WTC11 (cell line): ENCODE data around the gene SIRT2. TPM values are rescaled to one million over a fixed set of nuclear protein-coding genes. Genes with fewer than 3 reads are reported as not detected.

Experiments
- ATAC-seq: fragments of 200-7000 bp; cut with Tn5 transposase; 2 replicates; pipeline ENCODE4 v1.10.0; 2021; ENCODE audit warnings: mild to moderate bottlenecking, moderate library complexity
- CTCF ChIA-PET: fragments of 300-600 bp; sonication (Branson Sonifier 250); formaldehyde crosslinking; loops from one replicate; lab custom pipeline; 2021; ENCODE audit warnings: antibody characterized with exemption; lab: Charles Lee
- POLR2A ChIA-PET: fragments of 350-600 bp; sonication (Branson Sonifier 250); formaldehyde crosslinking; loops from one replicate; lab custom pipeline; 2021; ENCODE audit warnings: antibody characterized with exemption; lab: Charles Lee
- DNase-seq: peaks from one replicate; pipeline ENCODE4 v3.0.0; 2021; ENCODE audit warnings: low spot score
- H3K27ac Mint-ChIP-seq: 2 replicates; pipeline ENCODE4 v1.8.0; 2021; ENCODE audit warnings: mixed read lengths
- H3K27me3 Mint-ChIP-seq: 2 replicates; pipeline ENCODE4 v1.8.0; 2021; ENCODE audit warnings: low read depth, mild to moderate bottlenecking, moderate library complexity, mixed read lengths
- H3K36me3 Mint-ChIP-seq: 2 replicates; pipeline ENCODE4 v1.8.0; 2021; ENCODE audit warnings: mixed read lengths
- H3K4me1 Mint-ChIP-seq: 2 replicates; pipeline ENCODE4 v1.8.0; 2022; ENCODE audit warnings: mixed read lengths
- H3K4me3 Mint-ChIP-seq: 2 replicates; pipeline ENCODE4 v1.8.0; 2021; ENCODE audit warnings: mild to moderate bottlenecking, moderate library complexity, mixed read lengths
- H3K9me3 Mint-ChIP-seq: 2 replicates; pipeline ENCODE4 v1.8.0; 2021; ENCODE audit warnings: mixed read lengths
- AR ChIP-seq: fragments of 250-450 bp; sonication (Bioruptor Pico); IDR thresholded peaks from 2 replicates; pipeline ENCODE4 v1.9.0; 2021; ENCODE audit warnings: mild to moderate bottlenecking
- ARID4B ChIP-seq: sonication (generic); formaldehyde crosslinking; IDR thresholded peaks from 2 replicates; pipeline ENCODE4 v1.8.0; 2023; ENCODE audit warnings: missing genetic modification reagents, mild to moderate bottlenecking, borderline replicate concordance
- ATF1 ChIP-seq: sonication (generic); formaldehyde crosslinking; IDR thresholded peaks from 2 replicates; pipeline ENCODE4 v1.8.1; 2023; ENCODE audit warnings: mild to moderate bottlenecking, moderate library complexity, missing genetic modification reagents
- ATF2 ChIP-seq: sonication (generic); formaldehyde crosslinking; IDR thresholded peaks from 2 replicates; pipeline ENCODE4 v1.8.1; 2022; ENCODE audit warnings: low read depth, missing genetic modification reagents, borderline replicate concordance
- CDX4 ChIP-seq: fragments of 250-450 bp; sonication (Bioruptor Pico); IDR thresholded peaks from 2 replicates; pipeline ENCODE4 v1.9.0; 2021; ENCODE audit warnings: moderate library complexity, mild to moderate bottlenecking, inconsistent platforms, borderline replicate concordance
- E2F5 ChIP-seq: sonication (generic); formaldehyde crosslinking; IDR thresholded peaks from 2 replicates; pipeline ENCODE4 v1.8.1; 2022; ENCODE audit warnings: mild to moderate bottlenecking, moderate library complexity, missing genetic modification reagents
- ERG ChIP-seq: fragments of 250-450 bp; sonication (Bioruptor Pico); IDR thresholded peaks from 2 replicates; pipeline ENCODE4 v1.8.0; 2021; ENCODE audit warnings: mild to moderate bottlenecking
- GTF2I ChIP-seq: fragments of 250-450 bp; sonication (Bioruptor Pico); conservative IDR thresholded peaks from 2 replicates; pipeline ENCODE4 v1.4.0; 2021; ENCODE audit warnings: mild to moderate bottlenecking
- MYBL2 ChIP-seq: sonication (generic); formaldehyde crosslinking; IDR thresholded peaks from 2 replicates; pipeline ENCODE4 v1.8.1; 2023; ENCODE audit warnings: mild to moderate bottlenecking, moderate library complexity, missing genetic modification reagents
- NFE2L1 ChIP-seq: sonication (generic); formaldehyde crosslinking; IDR thresholded peaks from 2 replicates; pipeline ENCODE4 v1.8.1; 2023; ENCODE audit warnings: missing genetic modification reagents
- NFYB ChIP-seq: sonication (generic); formaldehyde crosslinking; conservative IDR thresholded peaks from 2 replicates; pipeline ENCODE4 v1.8.0; 2022; ENCODE audit warnings: low read depth, missing genetic modification reagents
- OVOL2 ChIP-seq: fragments of 250-450 bp; sonication (Bioruptor Pico); IDR thresholded peaks from 2 replicates; pipeline ENCODE4 v1.9.0; 2021; ENCODE audit warnings: mild to moderate bottlenecking, borderline replicate concordance
- PRRX2 ChIP-seq: fragments of 250-450 bp; sonication (Bioruptor Pico); IDR thresholded peaks from 2 replicates; pipeline ENCODE4 v1.8.0; 2021; ENCODE audit warnings: mild to moderate bottlenecking
- RELA ChIP-seq: sonication (generic); formaldehyde crosslinking; IDR thresholded peaks from 2 replicates; pipeline ENCODE4 v1.8.1; 2022; ENCODE audit warnings: missing genetic modification reagents, mild to moderate bottlenecking, borderline replicate concordance
- STAT6 ChIP-seq: sonication (generic); formaldehyde crosslinking; conservative IDR thresholded peaks from 2 replicates; pipeline ENCODE4 v1.8.1; 2023; ENCODE audit warnings: mild to moderate bottlenecking, low read depth, missing genetic modification reagents, moderate library complexity
- ZBTB21 ChIP-seq: sonication (generic); formaldehyde crosslinking; IDR thresholded peaks from 2 replicates; pipeline ENCODE4 v1.8.1; 2023; ENCODE audit warnings: mild to moderate bottlenecking, missing genetic modification reagents, borderline replicate concordance
- ZMAT4 ChIP-seq: fragments of 250-450 bp; sonication (Bioruptor Pico); IDR thresholded peaks from 2 replicates; pipeline ENCODE4 v1.9.0; 2021; ENCODE audit warnings: mild to moderate bottlenecking
- ZNF423 ChIP-seq: fragments of 250-450 bp; sonication (Bioruptor Pico); IDR thresholded peaks from 2 replicates; pipeline ENCODE4 v2.1.2; 2022; ENCODE audit warnings: mild to moderate bottlenecking, moderate library complexity
- total RNA-seq: library from RNA; stranded (reverse); gene quantifications from 3 replicates; pipeline ENCODE4 v1.2.3, GENCODE V29; 2021

SIRT2 gene
- total RNA-seq, 1 experiment from 2014 or later: 9.5 TPM

GRCh38 chr19:38898788-38899446, 501 bp downstream of the SIRT2 start:
- H3K27ac Mint-ChIP-seq: peak overlapping the region; percentile 67; the same call in 1 of the 2 replicates
- H3K4me3 Mint-ChIP-seq: peak overlapping the region; percentile 87
- peaks cover 12% of the 10 kb centered on the region for H3K4me1 Mint-ChIP-seq
- ChIA-PET POLR2A (no interaction called here), CTCF (no interaction called here)
- DNase-seq: no peak
- no peak for ATAC-seq
- peaks cover 24% of the 10 kb centered on the region for H3K27me3 Mint-ChIP-seq
- TF ChIP-seq ERG (CRISPR knock-in tag) (no peak), PRRX2 (CRISPR knock-in tag) (no peak)
- peaks cover 4% of the 10 kb centered on the region; the same call in 1 of the 2 replicates for H3K9me3 Mint-ChIP-seq
- no peaks in the 10 kb centered on the region for H3K36me3 Mint-ChIP-seq

GRCh38 chr19:38894968-38895367, 4.5 kb downstream of the SIRT2 start:
- CTCF ChIA-PET: no interaction called here
- TF ChIP-seq RELA (no peak), MYBL2 (CRISPR knock-in tag) (no peak), E2F5 (CRISPR knock-in tag) (no peak), OVOL2 (CRISPR knock-in tag) (no peak), NFE2L1 (CRISPR knock-in tag) (no peak), ATF1 (no peak), ZNF423 (no peak), STAT6 (CRISPR knock-in tag) (no peak), ARID4B (CRISPR knock-in tag) (no peak), GTF2I (CRISPR knock-in tag) (no peak), NFYB (CRISPR knock-in tag) (no peak), ZBTB21 (CRISPR knock-in tag) (no peak), AR (CRISPR knock-in tag) (no peak), ZMAT4 (CRISPR knock-in tag) (no peak), ATF2 (CRISPR knock-in tag) (no peak), CDX4 (CRISPR knock-in tag) (no peak)

More at GRCh38 chr19:38894968-38895367, 4.5 kb downstream of the SIRT2 start:
- Mint-ChIP-seq H3K27me3 (peaks cover 24% of the 10 kb centered on the region), H3K27ac (no peak overlapping the region), H3K9me3 (no peaks in the 10 kb centered on the region), H3K4me1 (peaks cover 8% of the 10 kb centered on the region), H3K4me3 (no peak overlapping the region), H3K36me3 (no peaks in the 10 kb centered on the region)
- DNase-seq: no peak
- ATAC-seq: no peak
- POLR2A ChIA-PET: no interaction called here
